ENCODE results near the gene VPS52. TPM values are rescaled to one million over a fixed set of nuclear protein-coding genes. Genes with fewer than 3 reads are reported as not detected.
"Not testable (repeated sequence)": the region's sequence is repeated elsewhere in the genome, so short reads cannot be mapped to it uniquely, and the experiment has no call there.

Gene VPS52
- total RNA-seq, 1 donor from 2014 or later = 28.7 TPM

GRCh38 chr6:33288141-33288920 lies 16.7 kb upstream of the VPS52 start:
- H3K9ac ChIP-seq = peak overlapping the region; percentile 76
- DNase-seq (ENCODE audit: low spot score) = no peak
- Mint-ChIP-seq H3K27me3 (ENCODE audit: insufficient read depth, low read depth) (peaks cover 5% of the 10 kb centered on the region), H3K9me3 (no peaks in the 10 kb centered on the region), H3K36me3 (peaks cover 12% of the 10 kb centered on the region), H3K4me1 (peaks cover 31% of the 10 kb centered on the region), H3K4me3 (peak overlapping the region; percentile 99), H3K27ac (no peak overlapping the region)
- no peaks in the 10 kb centered on the region for H3K27me3 ChIP-seq
- no peak overlapping the region for H3K27ac ChIP-seq
- H3K9me3 ChIP-seq (ENCODE audit: low read depth) = no peaks in the 10 kb centered on the region
- H3F3A ChIP-seq (ENCODE audit: low read depth) = peaks cover 6% of the 10 kb centered on the region
- H3K4me2 ChIP-seq = peak overlapping the region; percentile 97
- peak overlapping the region; percentile 85 for H3K4me3 ChIP-seq
- no peaks in the 10 kb centered on the region for H3K36me3 ChIP-seq
- no peak for TF ChIP-seq CTCF (IDR thresholded peaks at IDR 0.05)
- no peak for TF ChIP-seq EZH2phosphoT487 (IDR thresholded peaks at IDR 0.05)
- no peak for TF ChIP-seq EZH2 (IDR thresholded peaks at IDR 0.05)
- peak overlapping the region; percentile 99 for H2AFZ ChIP-seq (replicated peaks)
- H3K4me1 ChIP-seq = peaks cover 9% of the 10 kb centered on the region
- H4K20me1 ChIP-seq (ENCODE audit: low read depth) = peaks cover 4% of the 10 kb centered on the region
- H3K79me2 ChIP-seq (ENCODE audit: low read depth) = peaks cover 29% of the 10 kb centered on the region

GRCh38 chr6:33286946-33287914 lies 15.6 kb upstream of the VPS52 start:
- no peak for DNase-seq (ENCODE audit: low spot score)
- Histone ChIP-seq H3F3A (ENCODE audit: low read depth) (peaks cover 6% of the 10 kb centered on the region), H3K27me3 (no peaks in the 10 kb centered on the region), H3K4me3 (no peak overlapping the region), H3K4me2 (no peak overlapping the region), H2AFZ (replicated peaks) (no peak overlapping the region), H3K9ac (no peak overlapping the region), H3K36me3 (no peaks in the 10 kb centered on the region), H3K9me3 (ENCODE audit: low read depth) (no peaks in the 10 kb centered on the region), H3K4me1 (peaks cover 9% of the 10 kb centered on the region), H3K79me2 (ENCODE audit: low read depth) (peaks cover 29% of the 10 kb centered on the region), H4K20me1 (ENCODE audit: low read depth) (peaks cover 4% of the 10 kb centered on the region), H3K27ac (no peak overlapping the region)
- Mint-ChIP-seq H3K9me3 (no peaks in the 10 kb centered on the region), H3K27ac (no peak overlapping the region), H3K4me1 (peaks cover 31% of the 10 kb centered on the region), H3K27me3 (ENCODE audit: insufficient read depth, low read depth) (peaks cover 5% of the 10 kb centered on the region), H3K4me3 (peak overlapping the region; percentile 99), H3K36me3 (peaks cover 12% of the 10 kb centered on the region)
- TF ChIP-seq EZH2phosphoT487 (IDR thresholded peaks at IDR 0.05) (no peak), EZH2 (IDR thresholded peaks at IDR 0.05) (no peak), CTCF (IDR thresholded peaks at IDR 0.05) (no peak)

GRCh38 chr6:33285214-33285613 lies 13.5 kb upstream of the VPS52 start:
- not testable (repeated sequence) for H3K27me3 ChIP-seq; H3K9me3 ChIP-seq (ENCODE audit: low read depth); H3K4me2 ChIP-seq; H3K27ac Mint-ChIP-seq; H3F3A ChIP-seq (ENCODE audit: low read depth); H4K20me1 ChIP-seq (ENCODE audit: low read depth); H3K9me3 Mint-ChIP-seq; H3K27ac ChIP-seq; DNase-seq (ENCODE audit: low spot score); H3K27me3 Mint-ChIP-seq (ENCODE audit: insufficient read depth, low read depth); H2AFZ ChIP-seq (replicated peaks); H3K36me3 ChIP-seq; H3K4me1 ChIP-seq; H3K9ac ChIP-seq; H3K4me3 Mint-ChIP-seq; H3K4me3 ChIP-seq
- peaks cover 16% of the 10 kb centered on the region for H3K79me2 ChIP-seq (ENCODE audit: low read depth)
- H3K36me3 Mint-ChIP-seq = peaks cover 12% of the 10 kb centered on the region
- H3K4me1 Mint-ChIP-seq = peaks cover 21% of the 10 kb centered on the region
